IPS-NIHi7 (cell line): ENCODE measurements around the gene LRRC10B.
A peak's percentile ranks its signal among the peaks of the same experiment; 100 is the strongest.

Experiments
- DNase-seq: peaks from one replicate; pipeline ENCODE4 v3.0.0; 2012; ENCODE audit warnings: mixed read lengths; ENCODE audit errors: extremely low spot score

The LRRC10B gene

DNA sequence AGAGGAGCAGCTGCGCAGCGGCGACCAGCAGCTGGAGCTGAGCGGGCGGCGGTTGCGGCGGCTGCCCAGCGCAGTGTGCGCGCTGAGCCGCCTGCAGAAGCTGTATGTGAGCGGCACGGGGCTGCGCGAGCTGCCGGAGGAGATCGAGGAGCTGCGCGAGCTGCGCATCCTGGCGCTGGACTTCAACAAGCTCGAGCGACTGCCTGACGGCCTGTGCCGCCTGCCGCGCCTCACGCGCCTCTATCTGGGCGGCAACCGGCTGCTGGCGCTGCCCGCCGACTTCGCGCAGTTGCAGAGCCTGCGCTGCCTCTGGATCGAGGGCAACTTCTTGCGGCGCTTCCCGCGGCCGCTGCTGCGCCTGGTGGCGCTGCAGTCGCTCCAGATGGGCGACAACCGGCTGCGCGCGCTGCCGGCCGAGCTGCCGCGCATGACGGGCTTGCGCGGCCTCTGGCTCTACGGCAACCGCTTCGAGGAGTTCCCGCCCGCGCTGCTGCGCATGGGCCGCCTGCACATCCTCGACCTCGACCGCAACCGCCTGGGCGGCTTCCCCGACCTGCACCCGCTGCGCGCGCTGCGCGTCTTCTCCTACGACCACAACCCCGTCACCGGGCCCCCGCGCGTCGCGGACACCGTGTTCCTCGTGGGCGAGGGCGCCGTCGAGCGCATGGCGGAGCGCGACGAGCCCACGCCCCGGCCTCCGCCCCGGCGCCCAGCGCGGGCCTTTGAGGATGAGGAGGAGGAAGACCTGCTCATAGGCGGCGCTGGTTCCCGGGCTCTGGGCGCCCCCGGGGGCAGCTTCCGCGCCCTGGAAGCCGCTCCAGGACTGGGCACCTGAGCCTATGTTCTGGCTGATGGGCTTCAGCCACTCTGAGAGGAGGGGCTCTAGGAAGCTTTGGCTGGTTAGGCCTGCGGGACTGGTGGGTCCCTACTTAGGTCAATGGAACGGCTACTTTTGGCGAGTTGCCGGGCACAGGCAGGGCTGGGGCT lies 787 bp downstream of the LRRC10B start:
- peak; percentile 84 for DNase-seq

GRCh38 chr11:61510166-61510919 lies 1.8 kb downstream of the LRRC10B start:
- no peak for DNase-seq

GRCh38 chr11:61510974-61511373 lies 2.4 kb downstream of the LRRC10B start:
- no peak for DNase-seq

DNA sequence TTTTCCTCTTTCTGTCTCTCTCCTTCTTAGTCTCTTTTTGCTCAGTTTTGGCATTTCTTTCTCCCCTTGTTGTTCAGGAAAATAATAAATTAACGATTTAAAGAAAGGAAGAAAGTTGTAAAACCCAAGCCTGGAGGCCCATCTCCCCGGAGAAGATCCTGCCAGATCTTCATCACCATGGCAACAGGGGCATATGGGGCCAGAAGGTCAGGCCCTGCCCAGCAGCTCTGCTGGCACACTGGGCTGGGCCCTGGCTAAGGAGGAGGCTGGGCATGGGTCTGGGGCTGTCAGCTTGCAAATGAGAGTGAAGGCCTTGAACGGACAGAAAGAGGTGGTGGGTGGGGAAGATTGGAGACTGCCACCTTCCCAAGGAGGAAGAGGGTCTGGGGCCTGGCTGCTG lies 2.8 kb downstream of the LRRC10B start:
- no peak for DNase-seq

GRCh38 chr11:61512435-61512834 lies 3.9 kb downstream of the LRRC10B start:
- no peak for DNase-seq

- no peak for DNase-seq
Measured at GRCh38 chr11:61513143-61513765, 4.7 kb downstream of the LRRC10B start.

DNA sequence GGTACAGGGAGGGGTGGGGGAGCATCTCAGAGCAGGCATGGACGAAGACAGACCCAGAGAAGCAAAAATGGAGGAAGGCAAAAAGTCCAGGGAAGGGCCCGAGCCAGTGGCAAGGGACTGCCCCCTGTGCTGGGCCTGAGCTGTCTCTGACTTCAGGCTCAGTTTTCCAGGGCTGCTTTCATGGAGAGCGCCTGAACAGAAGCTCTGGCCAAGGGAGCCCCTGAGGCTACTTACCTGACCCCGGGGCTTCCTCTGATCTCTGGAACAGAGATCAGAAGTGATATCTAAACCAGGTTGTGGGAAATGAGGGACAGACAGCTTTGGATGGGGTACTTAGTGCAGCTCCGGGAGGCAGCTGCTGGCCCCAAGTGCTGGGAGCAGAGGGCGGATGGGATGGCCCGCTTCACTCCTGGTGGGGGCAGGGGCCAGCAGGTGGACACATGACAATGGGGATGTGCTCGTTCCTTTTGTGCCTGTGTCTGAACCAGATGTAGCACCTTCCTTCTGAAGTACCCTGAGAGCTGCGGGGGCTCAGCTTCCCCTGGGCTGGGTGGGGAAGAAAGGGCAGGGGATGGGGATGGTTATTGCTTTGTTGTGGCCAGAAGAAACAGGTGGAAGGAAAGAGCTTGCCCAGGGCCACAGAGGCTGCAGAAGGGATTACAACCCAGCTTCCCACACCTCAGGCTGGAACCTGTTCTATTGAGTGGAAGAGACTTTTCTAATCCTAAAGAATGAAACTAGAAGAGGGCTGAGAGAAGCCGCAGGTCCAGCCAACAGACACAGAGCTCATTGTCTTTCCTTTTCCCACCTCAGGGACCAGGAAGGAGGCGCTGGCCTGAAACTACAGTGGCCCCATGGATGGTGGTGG lies 5.7 kb downstream of the LRRC10B start:
- no peak for DNase-seq

- DNase-seq = no peak
Measured at GRCh38 chr11:61515686-61516085, 7.1 kb downstream of the LRRC10B start.

DNA sequence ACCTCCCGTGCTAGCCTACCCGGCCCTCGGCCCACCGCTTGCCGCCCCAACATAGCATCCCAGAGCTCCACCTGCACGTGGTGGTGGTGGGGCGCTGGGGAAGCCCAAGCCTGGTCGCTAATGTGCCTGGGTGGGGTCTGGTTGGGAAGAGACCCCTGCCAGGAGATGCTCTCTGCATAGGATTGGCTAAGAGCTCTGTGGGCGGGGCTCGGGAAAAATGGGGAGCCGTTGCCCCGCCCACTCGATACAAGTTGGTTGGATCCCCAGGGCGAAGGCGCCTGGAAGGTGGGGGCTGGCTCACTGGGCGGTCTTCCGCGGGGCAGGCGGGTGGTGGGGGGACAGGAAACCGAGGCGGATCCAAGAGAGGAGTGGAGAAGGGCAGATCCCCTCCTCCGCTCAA lies 7.6 kb downstream of the LRRC10B start:
- DNase-seq = peak; percentile 67

DNA sequence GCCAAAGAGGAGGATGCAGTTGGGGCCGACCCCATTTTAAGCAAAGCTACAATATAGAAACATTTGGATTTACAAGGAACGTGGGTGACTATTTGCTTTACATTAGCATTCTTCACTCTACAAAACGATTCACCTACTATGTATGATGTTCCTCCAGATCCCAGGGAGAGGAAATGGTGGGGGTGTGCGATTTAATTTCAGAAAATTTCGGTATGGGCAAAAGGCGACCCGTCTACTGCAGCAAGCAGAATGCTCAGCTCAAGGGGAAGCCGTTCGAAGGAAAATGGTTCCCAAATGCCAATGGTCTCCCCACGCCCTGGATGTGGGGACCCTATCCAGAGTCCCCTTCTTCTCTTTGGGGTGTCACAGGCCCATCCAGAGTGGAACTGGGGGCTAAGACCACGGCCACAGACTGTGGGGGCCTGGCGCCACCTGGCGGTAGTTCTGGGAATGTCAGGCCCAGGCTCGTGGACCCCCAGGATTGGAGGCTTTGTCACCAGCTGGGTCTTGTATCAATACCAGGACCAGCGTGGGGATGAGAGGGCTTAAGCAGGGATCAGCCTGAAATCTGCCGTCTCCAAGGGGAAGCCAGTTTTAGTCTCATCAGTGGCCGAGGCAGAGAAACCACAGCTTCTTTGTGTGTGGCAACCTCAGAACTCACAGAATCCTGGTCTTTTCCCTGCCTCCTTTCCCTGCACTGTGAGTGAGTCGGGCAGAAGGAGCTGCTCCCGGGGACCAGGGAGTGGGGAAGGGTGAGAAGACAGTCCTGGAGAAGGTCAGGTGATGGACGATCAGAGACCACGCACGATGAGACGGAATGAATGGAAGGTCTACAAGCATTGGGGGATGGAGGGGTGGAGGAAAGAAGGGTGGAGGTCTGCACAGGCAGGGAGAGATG lies 8.4 kb downstream of the LRRC10B start:
- DNase-seq = peak; percentile 88

DNA sequence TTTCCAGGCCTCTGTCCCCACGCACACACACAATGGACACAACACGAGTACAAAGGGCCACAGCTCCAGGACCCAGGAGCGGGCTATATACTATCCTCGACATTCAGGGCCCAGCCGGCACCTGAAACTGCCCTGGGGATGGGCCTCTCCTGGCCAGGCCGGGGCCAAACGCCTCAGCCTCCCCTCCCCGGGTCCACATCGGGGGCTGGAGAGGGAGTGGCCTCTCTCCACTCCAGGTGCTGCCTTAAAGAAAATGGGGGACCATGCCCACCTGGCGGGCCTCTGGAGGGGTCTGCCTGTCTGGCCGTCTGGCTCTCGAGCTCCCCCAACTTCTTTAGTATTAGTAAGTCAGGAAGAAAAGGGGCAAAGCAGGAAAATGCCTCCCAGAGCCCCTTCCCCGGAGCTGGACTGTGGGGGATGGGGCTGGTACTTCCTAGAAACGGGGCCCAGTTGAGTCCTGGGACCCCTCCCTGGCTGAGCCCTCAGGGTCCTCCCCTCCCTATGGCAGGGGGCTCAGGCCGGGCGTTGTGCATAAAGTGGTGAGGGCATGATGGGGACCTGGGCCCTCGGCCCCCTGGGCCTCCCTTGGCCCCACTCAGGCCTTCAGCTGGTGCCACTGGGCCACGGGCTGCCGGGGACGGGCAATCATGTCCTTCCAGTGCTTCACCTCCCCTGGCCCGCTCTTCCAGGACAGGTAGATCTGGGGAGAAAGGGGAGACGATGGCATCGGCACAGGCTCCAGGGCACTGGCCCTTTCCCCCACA lies 9.7 kb downstream of the LRRC10B start:
- DNase-seq = no peak

GRCh38 chr11:61522881-61523280 lies 14.3 kb downstream of the LRRC10B start:
- no peak for DNase-seq

GRCh38 chr11:61524446-61524845 lies 15.9 kb downstream of the LRRC10B start:
- no peak for DNase-seq

- DNase-seq = no peak
Measured at GRCh38 chr11:61524963-61525587, 16.5 kb downstream of the LRRC10B start.

- DNase-seq = no peak
Measured at GRCh38 chr11:61526229-61526628, 17.7 kb downstream of the LRRC10B start.

DNA sequence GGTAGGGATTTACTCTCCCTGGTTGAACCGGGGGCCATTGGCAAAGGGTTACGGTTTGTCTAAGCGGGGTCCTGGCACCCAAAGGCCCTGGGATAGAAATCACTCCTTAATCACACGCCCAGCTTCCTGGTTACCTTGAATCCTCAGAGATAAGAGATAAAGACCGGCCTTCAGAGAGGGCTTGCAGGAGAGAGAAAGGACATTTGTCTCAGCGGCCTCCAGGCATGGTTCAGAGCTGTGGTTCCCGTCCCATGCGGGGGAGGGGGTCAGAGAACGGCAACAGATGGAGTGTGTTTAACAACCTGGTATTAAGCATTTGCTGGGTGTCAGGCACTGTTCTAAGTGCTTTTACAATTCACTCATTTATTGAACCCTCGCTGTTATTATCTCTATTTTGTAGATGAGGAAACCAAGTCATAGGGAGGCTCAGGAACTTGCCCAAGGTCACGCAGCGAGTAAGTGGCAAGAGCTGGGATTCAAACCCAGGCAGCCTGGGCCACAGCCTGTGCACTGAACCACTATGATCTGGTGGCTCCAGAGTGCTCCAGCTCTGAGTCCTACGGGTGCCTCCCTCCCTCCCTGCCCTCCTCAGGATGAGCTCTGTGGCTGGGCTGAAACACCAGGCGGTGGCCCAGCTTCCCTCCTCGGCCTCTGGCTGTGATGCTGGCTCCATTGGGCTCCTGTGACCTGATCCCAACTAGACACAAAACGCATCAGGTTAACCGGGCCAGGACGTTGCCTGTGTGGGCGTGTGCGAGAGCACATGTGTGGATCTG lies 18.6 kb downstream of the LRRC10B start:
- no peak for DNase-seq

DNA sequence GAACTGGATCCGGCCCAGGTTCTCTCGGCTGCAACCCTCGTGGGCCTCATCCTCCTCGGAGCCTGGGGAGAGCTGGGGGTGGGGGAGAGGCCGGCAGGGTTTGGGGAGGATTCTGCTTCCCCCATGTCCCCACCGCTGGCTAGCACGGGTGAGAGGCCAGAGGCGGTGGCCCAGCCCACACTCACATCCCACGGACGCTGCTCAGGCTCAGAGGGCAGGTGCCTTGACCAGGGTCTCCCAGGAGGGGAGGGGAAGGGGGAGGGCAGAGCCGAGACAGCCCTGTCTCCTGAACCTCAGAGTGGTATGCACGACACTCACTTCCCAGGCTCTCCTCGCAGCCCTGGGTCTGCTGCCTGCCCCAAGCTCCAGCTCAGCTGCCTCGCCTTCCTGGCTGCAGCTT lies 19.6 kb downstream of the LRRC10B start:
- DNase-seq = no peak

- DNase-seq = no peak
Measured at GRCh38 chr11:61529537-61530225, 21.1 kb downstream of the LRRC10B start.
